Measurements from ENCODE around the gene RAB40C. TPM values are rescaled to one million over a fixed set of nuclear protein-coding genes. Genes with fewer than 3 reads are reported as not detected.

The RAB40C gene
- total RNA-seq, 1 experiment from 2014 or later, result 19.9 TPM

DNA sequence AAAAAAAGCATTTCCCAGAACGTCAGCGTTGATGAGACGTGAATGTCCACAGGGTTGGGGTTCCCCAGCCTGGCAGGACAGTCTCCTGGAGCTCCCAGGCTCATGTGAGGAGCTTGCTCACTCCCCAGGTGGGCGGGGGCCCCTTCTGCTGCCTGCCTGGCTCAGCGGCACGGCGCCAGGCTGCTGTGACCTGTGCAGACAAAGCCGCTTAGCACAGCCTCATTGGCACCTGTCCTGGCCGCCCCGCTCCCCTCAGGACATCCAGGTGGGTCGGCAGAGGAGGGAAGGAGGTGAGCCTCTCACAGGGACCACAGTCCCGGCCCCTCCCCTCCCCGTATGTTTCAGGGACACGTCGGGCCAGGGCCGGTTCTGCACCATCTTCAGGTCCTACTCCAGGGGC, 28.0 kb downstream of the RAB40C start:
- ChIA-PET POLR2A (ENCODE audit: low non-redundant PET) (no interaction called here), CTCF (no interaction called here)
- no peaks in the 10 kb centered on the region for H3K9me3 ChIP-seq (ENCODE audit: low read depth, low read length, poor library complexity, severe bottlenecking)
- TF ChIP-seq, protein P1, sequence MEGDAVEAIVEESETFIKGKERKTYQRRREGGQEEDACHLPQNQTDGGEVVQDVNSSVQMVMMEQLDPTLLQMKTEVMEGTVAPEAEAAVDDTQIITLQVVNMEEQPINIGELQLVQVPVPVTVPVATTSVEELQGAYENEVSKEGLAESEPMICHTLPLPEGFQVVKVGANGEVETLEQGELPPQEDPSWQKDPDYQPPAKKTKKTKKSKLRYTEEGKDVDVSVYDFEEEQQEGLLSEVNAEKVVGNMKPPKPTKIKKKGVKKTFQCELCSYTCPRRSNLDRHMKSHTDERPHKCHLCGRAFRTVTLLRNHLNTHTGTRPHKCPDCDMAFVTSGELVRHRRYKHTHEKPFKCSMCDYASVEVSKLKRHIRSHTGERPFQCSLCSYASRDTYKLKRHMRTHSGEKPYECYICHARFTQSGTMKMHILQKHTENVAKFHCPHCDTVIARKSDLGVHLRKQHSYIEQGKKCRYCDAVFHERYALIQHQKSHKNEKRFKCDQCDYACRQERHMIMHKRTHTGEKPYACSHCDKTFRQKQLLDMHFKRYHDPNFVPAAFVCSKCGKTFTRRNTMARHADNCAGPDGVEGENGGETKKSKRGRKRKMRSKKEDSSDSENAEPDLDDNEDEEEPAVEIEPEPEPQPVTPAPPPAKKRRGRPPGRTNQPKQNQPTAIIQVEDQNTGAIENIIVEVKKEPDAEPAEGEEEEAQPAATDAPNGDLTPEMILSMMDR (conservative IDR thresholded peaks at IDR 0.05; ENCODE audit: low read depth, low read length), result no peak
- no peak for TF ChIP-seq EZH2 (IDR thresholded peaks at IDR 0.05; ENCODE audit: borderline replicate concordance, low read depth, low read length, poor library complexity, severe bottlenecking)
- no TSS peak for BruUV-seq (replicated peaks)
- no peak for DNase-seq (ENCODE audit: low spot score)
- peaks cover 5% of the 10 kb centered on the region for H3K4me1 ChIP-seq (ENCODE audit: insufficient read depth, low read length, poor library complexity, severe bottlenecking)
- H3K27me3 ChIP-seq (replicated peaks; ENCODE audit: insufficient read depth, low read depth, low read length, poor library complexity), result no peaks in the 10 kb centered on the region
- no peak overlapping the region for H3K4me3 ChIP-seq (ENCODE audit: low read depth, low read length, poor library complexity, severe bottlenecking)
- H3K27ac ChIP-seq (ENCODE audit: low read depth, low read length, poor library complexity, severe bottlenecking), result no peak overlapping the region
- no peaks in the 10 kb centered on the region for H3K36me3 ChIP-seq (ENCODE audit: insufficient read depth, low read length, poor library complexity, severe bottlenecking)
- intact Hi-C loops (cut with micrococcal nuclease; ENCODE audit: unreplicated experiment), result no loop called here

DNA sequence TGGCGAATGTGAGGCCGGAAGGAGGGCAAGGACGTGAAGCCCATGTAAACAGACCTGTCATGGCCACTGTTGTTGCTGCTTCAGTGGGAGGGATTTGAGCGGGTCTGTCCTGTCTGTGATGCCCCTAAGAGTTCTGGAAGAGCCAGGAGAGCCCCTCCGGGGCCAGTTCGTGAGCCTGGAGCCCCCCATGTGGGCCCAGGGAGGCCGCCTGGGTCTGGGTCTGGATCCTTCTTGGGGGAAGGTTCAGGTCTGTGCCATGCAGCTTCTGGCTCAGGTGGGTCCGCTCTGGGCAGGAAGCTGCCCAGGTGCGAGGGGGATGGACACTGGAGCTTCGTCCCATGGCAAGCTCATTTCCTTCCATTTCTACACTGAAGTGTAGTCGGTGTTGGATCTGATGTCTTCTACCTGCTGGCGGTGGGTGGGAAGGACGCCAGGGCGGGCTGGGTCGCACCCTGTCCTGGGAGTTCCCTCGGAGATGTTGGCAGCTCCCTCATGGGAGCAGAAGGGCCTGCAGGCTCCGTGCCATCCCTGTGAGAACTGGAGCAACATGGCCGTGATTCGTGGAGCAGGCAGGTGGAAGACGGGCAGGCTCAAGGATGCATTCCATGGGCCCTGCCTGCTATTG, 29.7 kb downstream of the RAB40C start:
- H3K4me3 ChIP-seq (ENCODE audit: low read depth, low read length, poor library complexity, severe bottlenecking), result no peak overlapping the region
- no TSS peak for BruUV-seq (replicated peaks)
- H3K9me3 ChIP-seq (ENCODE audit: low read depth, low read length, poor library complexity, severe bottlenecking), result no peaks in the 10 kb centered on the region
- no peaks in the 10 kb centered on the region for H3K27me3 ChIP-seq (replicated peaks; ENCODE audit: insufficient read depth, low read depth, low read length, poor library complexity)
- TF ChIP-seq EZH2 (IDR thresholded peaks at IDR 0.05; ENCODE audit: borderline replicate concordance, low read depth, low read length, poor library complexity, severe bottlenecking), result no peak
- TF ChIP-seq, protein P1 (conservative IDR thresholded peaks at IDR 0.05; ENCODE audit: low read depth, low read length), result no peak
- DNase-seq (ENCODE audit: low spot score), result no peak
- CTCF ChIA-PET, result interaction anchor here (0.7 kb wide), 1 partner anchor 91 kb away, joined by 3 read pairs; no protein-coding TSS in a partner anchor
- POLR2A ChIA-PET (ENCODE audit: low non-redundant PET), result no interaction called here
- H3K27ac ChIP-seq (ENCODE audit: low read depth, low read length, poor library complexity, severe bottlenecking), result no peak overlapping the region
- intact Hi-C loops (cut with micrococcal nuclease; ENCODE audit: unreplicated experiment), result no loop called here
- peaks cover 5% of the 10 kb centered on the region for H3K4me1 ChIP-seq (ENCODE audit: insufficient read depth, low read length, poor library complexity, severe bottlenecking)
- no peaks in the 10 kb centered on the region for H3K36me3 ChIP-seq (ENCODE audit: insufficient read depth, low read length, poor library complexity, severe bottlenecking)

DNA sequence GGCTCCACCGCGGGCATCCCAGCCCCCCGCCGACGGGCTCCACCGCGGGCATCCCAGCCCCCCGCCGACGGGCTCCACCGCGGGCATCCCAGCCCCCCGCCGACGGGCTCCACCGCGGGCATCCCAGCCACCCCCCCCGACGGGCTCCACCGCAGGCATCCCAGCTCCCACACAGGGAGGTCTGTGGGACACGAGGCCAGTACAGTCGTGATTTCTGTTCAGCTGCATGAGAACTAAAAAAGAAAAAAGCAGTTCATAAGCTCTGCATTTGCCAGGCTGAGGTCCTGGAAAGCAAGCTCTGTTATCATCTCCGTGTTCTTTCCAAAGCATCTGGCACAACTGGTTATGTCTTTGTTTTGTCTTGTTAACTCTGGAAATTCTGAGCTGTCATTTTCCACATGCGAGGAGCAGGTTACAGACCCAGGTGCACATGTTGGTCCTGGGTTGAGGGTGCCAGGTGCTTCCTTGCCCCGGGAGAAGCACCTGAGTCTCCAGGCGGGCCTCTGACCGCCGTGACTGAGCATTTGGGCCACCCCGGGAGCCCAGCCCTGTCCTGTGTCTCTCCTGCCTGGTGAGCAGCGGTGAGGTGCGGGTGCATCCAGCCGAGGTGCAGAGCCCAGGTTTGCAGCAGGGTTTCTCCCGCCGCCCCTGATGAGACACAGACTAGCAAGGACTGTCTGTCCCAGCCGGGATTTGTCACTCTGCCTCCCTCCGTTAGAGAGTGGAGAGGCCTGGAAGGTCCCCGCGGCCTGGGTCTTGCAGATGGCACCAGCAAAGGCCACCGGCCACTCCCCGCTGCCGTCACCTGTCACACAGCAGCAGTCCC, 31.0 kb downstream of the RAB40C start:
- POLR2A ChIA-PET (ENCODE audit: low non-redundant PET), result no interaction called here
- Histone ChIP-seq H3K4me3 (ENCODE audit: low read depth, low read length, poor library complexity, severe bottlenecking) (no peak overlapping the region), H3K9me3 (ENCODE audit: low read depth, low read length, poor library complexity, severe bottlenecking) (no peaks in the 10 kb centered on the region), H3K36me3 (ENCODE audit: insufficient read depth, low read length, poor library complexity, severe bottlenecking) (peaks cover under 1% of the 10 kb centered on the region), H3K4me1 (ENCODE audit: insufficient read depth, low read length, poor library complexity, severe bottlenecking) (peaks cover 5% of the 10 kb centered on the region), H3K27ac (ENCODE audit: low read depth, low read length, poor library complexity, severe bottlenecking) (no peak overlapping the region), H3K27me3 (replicated peaks; ENCODE audit: insufficient read depth, low read depth, low read length, poor library complexity) (no peaks in the 10 kb centered on the region)
- DNase-seq (ENCODE audit: low spot score), result no peak
- TF ChIP-seq EZH2 (IDR thresholded peaks at IDR 0.05; ENCODE audit: borderline replicate concordance, low read depth, low read length, poor library complexity, severe bottlenecking), result no peak
- TF ChIP-seq, protein P1 (conservative IDR thresholded peaks at IDR 0.05; ENCODE audit: low read depth, low read length), result no peak
- CTCF ChIA-PET, result no interaction called here
- BruUV-seq (replicated peaks), result no TSS peak
- intact Hi-C loops (cut with micrococcal nuclease; ENCODE audit: unreplicated experiment), result no loop called here
